Psoas muscle (tissue), 8 donors: ENCODE data around the gene CENPX. TPM values are rescaled to one million over a fixed set of nuclear protein-coding genes. Genes with fewer than 3 reads are reported as not detected.
A peak's percentile ranks its signal among the peaks of the same experiment; 100 is the strongest.

ENCODE experiments used
- ATAC-seq, 4 donors: fragments of 200-7000 bp; cut with Tn5 transposase; one replicate each; pipeline ENCODE4 v1.9.1; 2020; ENCODE audit warnings: moderate library complexity in 3 of 4, mild to moderate bottlenecking in 2 of 4
- DNase-seq, 2 donors: peaks; one replicate each; pipeline ENCODE4 v3.0.0-alpha.2; 2020
- H3K27ac ChIP-seq: fragments of 200-600 bp; one replicate; pipeline ENCODE4 v1.8.0; 2022
- H3K27me3 ChIP-seq, 3 donors: fragments of 200-600 bp in 1 of 3; one replicate each; pipeline versions ENCODE4 v1.6.1 to v1.8.0; 2013 to 2022; ENCODE audit warnings: low read length in 2 of 3, mild to moderate bottlenecking in 2 of 3, moderate library complexity in 1 of 3; ENCODE audit not compliant: insufficient read depth in 3 of 3
- H3K36me3 ChIP-seq, 2 donors: fragments of 200-600 bp in 1 of 2; one replicate each; pipeline versions ENCODE4 v1.6.1 to v1.8.0; 2013 to 2022; ENCODE audit warnings: low read depth in 1 of 2, mild to moderate bottlenecking in 1 of 2, moderate library complexity in 1 of 2; ENCODE audit not compliant: insufficient read depth in 1 of 2
- H3K4me1 ChIP-seq: fragments of 200-600 bp; one replicate; pipeline ENCODE4 v1.8.0; 2022
- H3K4me3 ChIP-seq: fragments of 200-600 bp; one replicate; pipeline ENCODE4 v1.8.0; 2022; ENCODE audit warnings: mild to moderate bottlenecking
- H3K9me3 ChIP-seq: fragments of 200-600 bp; one replicate; pipeline ENCODE4 v1.8.0; 2022
- WGBS, 3 donors: extraction: QIAGEN DNeasy Blood & Tissue Kit; methylation state at CpG; one replicate each; pipeline versions ENCODE4 v1.1.6 to v1.1.7; 2013; 5-methylcytosine and 5-hydroxymethylcytosine counted together
- intact Hi-C, 2 donors: fragments of 100-400 bp; cut with DNase I; formaldehyde crosslinking; loops; one replicate each; pipeline versions ENCODE4 v1.11.0 to v1.14.2; 2022
- polyA plus RNA-seq, 3 donors: library from polyadenylated mRNA; stranded (reverse); fragments of 200-250 nt; gene quantifications; one replicate each; pipeline ENCODE4 v1.2.3, GENCODE V29; 2013
- total RNA-seq, 4 donors: library from RNA; stranded (reverse); fragmentation: NEBNext Ultra II Directional in 2 of 4; extraction: Animal tissue kit (Norgen Biotek cat#: 25700) in 2 of 4; gene quantifications; one replicate each; pipeline versions ENCODE4 v1.2.1 to v1.2.4, GENCODE V29; 2021 to 2023
- TF ChIP-seq, protein P1 (sequence below): fragments of 200-600 bp; IDR thresholded peaks from one replicate; pipeline ENCODE4 v1.8.0; 2022; ENCODE audit warnings: antibody characterized with exemption
- donor health status: healthy with polysubstance abuse.
- donor health status: DM: no; HTN: no; CAD: no; lungs with moderate emphysema.
- donor health status: Bipolar disorder and iron deficiency.
- donor health status: healthy.
- donor health status: DM: yes; HTN: yes; CAD: no.
- donor health status: DM: no; HTN: no; CAD: no.
- donor health status: DM: no; HTN: no; CAD: no.
- donor health status: DM: yes; HTN: yes; CAD: no.

Gene CENPX
- total and polyA plus RNA-seq, 7 donors: 15.9 to 79.4 (median 24.6) TPM

DNA sequence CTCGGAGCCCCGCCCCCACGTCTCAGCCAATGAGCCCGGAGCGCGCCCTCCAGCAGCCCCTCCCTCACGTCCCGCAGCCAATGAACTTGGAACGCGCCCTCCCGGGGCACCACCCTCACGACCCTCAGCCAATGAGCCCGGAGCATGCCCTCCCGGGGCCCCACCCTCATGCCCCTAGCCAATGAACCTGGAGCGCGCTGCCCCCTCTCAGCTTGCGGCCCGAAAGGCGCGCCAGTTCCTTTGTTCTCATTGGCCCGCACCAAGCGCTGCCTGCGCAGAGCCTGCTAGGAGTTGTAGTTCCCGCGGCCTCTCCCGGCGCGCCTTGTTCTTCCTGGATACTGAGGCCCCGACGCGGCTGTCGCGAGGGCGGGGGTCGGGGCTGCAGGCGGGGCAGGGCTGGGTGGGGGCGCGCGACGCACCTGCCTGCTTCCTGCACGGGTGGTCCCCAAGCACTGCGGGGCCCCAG, 336 bp upstream of the CENPX start, which contains the start of gene LRRC45:
Gene LRRC45 (plus strand): TSS at position 325 of the 466 bp plus-strand sequence. CDS start 339 bp downstream, outside the sequence.
- Histone ChIP-seq H3K27ac (peak within 1 kb of the TSS; percentile 78), H3K4me3 (peak within 1 kb of the TSS; percentile 91), H3K9me3 (no peaks in the 10 kb centered on the region), H3K36me3 (no peaks in the 10 kb centered on the region), H3K4me1 (peaks cover 40% of the 10 kb centered on the region), H3K27me3 (no peaks in the 10 kb centered on the region)
- intact Hi-C loops: no loop called here
- peak; percentile 100 for DNase-seq
- TF ChIP-seq, protein P1, sequence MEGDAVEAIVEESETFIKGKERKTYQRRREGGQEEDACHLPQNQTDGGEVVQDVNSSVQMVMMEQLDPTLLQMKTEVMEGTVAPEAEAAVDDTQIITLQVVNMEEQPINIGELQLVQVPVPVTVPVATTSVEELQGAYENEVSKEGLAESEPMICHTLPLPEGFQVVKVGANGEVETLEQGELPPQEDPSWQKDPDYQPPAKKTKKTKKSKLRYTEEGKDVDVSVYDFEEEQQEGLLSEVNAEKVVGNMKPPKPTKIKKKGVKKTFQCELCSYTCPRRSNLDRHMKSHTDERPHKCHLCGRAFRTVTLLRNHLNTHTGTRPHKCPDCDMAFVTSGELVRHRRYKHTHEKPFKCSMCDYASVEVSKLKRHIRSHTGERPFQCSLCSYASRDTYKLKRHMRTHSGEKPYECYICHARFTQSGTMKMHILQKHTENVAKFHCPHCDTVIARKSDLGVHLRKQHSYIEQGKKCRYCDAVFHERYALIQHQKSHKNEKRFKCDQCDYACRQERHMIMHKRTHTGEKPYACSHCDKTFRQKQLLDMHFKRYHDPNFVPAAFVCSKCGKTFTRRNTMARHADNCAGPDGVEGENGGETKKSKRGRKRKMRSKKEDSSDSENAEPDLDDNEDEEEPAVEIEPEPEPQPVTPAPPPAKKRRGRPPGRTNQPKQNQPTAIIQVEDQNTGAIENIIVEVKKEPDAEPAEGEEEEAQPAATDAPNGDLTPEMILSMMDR: no peak
- 0 to 1% (median 1%) methylated on average over 27 to 42 of the region's 42 CpGs for WGBS, 3 donors
- ATAC-seq: peak; percentile 91 to 95 (median 93)

DNA sequence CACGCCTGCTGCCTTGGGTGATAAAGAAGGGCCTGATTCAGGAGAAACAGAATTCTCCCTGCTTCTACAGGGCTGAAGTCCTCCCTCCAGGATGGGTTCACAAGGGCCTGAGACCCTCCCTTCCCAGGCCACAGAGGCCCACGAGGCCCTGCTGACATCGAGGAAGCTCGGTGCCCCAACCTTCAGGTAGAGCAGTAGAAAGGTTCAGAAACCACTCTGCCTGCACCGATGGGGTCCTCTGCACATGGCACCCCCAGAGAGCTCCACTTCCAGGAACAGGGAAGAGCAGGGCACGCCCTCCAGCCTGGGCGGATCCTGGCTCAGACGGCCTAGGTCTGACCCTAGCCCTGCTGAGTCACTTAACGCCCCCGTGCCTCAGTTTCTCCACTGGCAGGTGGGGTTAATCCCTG, 773 bp downstream of the CENPX start:
- TF ChIP-seq, protein P1: no peak
- peak overlapping the region; percentile 78 for H3K27ac ChIP-seq
- WGBS, 3 donors: 11 to 14% (median 12%) methylated on average over 10 of the region's 10 CpGs

DNA sequence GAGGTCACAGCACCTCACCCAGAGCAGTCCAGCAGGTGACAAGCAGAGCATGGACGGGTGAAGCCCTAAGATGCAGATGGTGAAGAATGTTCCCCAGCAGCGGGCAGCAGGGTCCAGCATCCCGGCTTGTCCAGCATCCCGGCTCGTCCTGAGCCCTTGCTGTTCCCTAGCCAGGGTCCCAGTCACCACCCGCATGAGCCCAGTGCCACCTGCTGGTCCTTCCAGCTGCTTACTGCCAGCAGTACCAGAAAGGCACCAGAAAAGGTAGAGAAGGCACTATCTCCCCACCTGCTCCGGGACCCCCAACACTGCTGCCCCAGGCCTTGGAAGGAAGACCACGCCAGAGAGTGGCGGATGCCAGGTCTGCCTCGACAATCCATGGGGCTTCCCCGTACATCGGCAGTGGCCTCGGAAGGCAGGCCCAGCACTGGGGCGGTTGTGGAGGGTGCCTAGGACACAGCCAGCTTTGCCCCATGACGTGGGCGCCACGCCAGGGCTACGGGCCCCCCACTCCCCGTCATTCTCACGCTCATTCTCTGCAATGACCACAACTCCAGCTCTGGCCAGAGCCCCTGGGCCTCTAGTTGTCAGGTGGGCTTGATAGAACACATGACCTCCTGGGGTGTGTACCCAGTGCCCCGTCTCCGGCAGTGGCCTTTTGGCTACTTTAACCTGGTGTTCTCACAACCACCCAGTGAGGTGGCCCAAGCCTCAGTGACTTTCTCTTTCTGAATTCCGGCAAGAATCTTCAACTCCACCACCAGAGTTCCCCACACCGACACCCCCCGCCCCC, 1.4 kb downstream of the CENPX start:
- Histone ChIP-seq H3K27ac (no peak overlapping the region), H3K27me3 (no peaks in the 10 kb centered on the region), H3K9me3 (no peaks in the 10 kb centered on the region), H3K4me3 (peak overlapping the region; percentile 91), H3K36me3 (peaks cover 0 to 3% of the 10 kb centered on the region in 2 donors), H3K4me1 (peaks cover 48% of the 10 kb centered on the region)
- 29 to 48% (median 32%) methylated on average over 25 of the region's 25 CpGs for WGBS, 3 donors
- TF ChIP-seq, protein P1: peak; percentile 77
- ATAC-seq (peak; percentile 23 to 55 (median 38)), DNase-seq (peak; percentile 74 to 90)
- intact Hi-C loops: loop anchor here (1.0 to 2.0 kb wide), 3 partner anchors 62 to 153 kb away; no protein-coding TSS in a partner anchor

More for the DNA sequence above, 773 bp downstream of the CENPX start:
- Histone ChIP-seq H3K27me3 (no peaks in the 10 kb centered on the region), H3K36me3 (peaks cover 0 to 3% of the 10 kb centered on the region in 2 donors), H3K4me3 (peak overlapping the region; percentile 91), H3K9me3 (no peaks in the 10 kb centered on the region), H3K4me1 (peaks cover 48% of the 10 kb centered on the region)
- no peak for DNase-seq
- no peak for ATAC-seq
- intact Hi-C loops: loop anchor here (1.0 to 2.0 kb wide), 3 partner anchors 63 to 153 kb away; no protein-coding TSS in a partner anchor

GRCh38 chr17:82020572-82021106, 2.0 kb downstream of the CENPX start:
- 63 to 84% (median 67%) methylated on average over 14 of the region's 14 CpGs for WGBS, 3 donors
- Histone ChIP-seq H3K36me3 (peaks cover 0 to 3% of the 10 kb centered on the region in 2 donors), H3K27ac (no peak overlapping the region), H3K4me1 (peaks cover 48% of the 10 kb centered on the region), H3K9me3 (no peaks in the 10 kb centered on the region), H3K4me3 (no peak overlapping the region), H3K27me3 (no peaks in the 10 kb centered on the region)
- DNase-seq (no peak), ATAC-seq (no peak)
- TF ChIP-seq, protein P1: no peak
- intact Hi-C loops: loop anchor here (1.0 to 2.0 kb wide), 3 partner anchors 61 to 152 kb away; no protein-coding TSS in a partner anchor
